GM18520 (cell line): ENCODE measurements around the gene ZDHHC21.
"Not testable (repeated sequence)": the region's sequence is repeated elsewhere in the genome, so short reads cannot be mapped to it uniquely, and the experiment has no call there.

Experiments
- ATAC-seq: cut with Tn5 transposase; IDR thresholded peaks from one replicate; pipeline ENCODE4 v1.9.1; 2021; ENCODE audit not compliant: unreplicated experiment

The ZDHHC21 gene

DNA sequence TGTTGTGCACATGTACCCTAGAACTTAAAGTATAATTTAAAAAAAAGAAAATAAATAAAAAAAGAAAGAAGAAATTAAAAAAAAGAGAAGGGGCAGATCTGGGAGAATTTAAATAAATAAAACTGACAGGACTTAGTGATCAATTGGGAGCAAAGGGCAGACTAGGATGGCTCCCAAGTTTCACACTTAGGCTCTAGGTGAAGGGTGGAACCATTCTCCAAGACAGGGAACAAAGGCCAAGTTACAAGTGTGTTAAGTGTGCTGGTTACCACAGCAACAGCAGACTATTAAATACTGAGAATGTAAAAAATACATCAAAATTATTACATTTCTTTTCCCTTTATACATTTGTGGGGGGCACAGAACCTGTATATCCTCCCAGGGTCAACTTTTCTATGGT lies 7.1 kb downstream of the ZDHHC21 start:
- ATAC-seq, result no peak

DNA sequence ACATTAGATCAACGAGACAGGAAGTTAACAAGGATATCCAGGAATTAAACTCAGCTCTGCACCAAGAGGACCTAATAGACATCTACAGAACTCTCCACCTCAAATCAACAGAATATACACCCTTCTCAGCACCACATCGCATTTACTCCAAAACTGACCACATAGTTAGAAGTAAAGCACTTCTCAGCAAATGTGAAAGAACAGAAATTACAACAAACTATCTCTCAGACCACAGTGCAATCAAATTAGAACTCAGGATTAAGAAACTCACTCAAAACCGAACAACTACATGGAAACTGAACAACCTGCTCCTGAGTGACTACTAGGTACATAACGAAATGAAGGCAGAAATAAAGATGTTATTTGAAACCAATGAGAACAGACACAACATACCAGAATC lies 10.6 kb downstream of the ZDHHC21 start:
- not testable (repeated sequence) for ATAC-seq

DNA sequence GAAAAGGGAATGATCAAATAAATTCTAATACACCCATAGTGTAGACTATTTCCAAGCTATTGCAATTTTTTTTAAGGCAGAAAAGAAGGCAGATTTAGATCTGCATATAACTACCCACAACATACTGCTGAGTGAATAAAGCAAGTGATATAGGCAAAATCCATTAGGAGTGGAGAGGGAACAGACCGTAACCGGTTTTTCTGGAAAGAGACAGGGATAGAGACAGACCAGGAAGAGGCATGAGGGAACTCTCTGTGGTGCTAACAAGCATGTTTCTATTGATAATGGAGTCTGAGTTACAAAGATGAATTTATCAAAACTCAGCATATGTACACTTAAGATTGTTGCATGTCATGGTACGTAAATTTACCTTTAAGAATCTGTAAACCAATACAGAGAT lies 14.5 kb downstream of the ZDHHC21 start:
- no peak for ATAC-seq

DNA sequence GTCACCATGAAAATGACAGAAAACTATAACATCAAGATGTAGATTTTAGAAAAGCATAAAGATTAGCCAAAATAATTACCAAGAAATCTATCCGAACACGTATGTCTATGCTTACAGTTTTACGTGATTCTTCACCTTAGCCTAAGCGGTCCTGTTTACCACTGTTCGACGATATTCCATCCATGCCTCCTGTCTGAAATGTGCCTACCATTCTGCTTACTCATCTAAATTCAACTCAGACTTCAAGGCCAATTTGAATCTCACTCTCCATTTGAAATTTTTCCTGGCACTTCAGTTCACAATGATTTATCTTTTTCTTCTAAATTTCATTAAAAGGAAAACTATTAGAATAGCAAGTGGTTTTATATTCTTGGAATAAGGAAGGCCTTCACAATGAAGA lies 15.4 kb downstream of the ZDHHC21 start:
- ATAC-seq, result no peak

DNA sequence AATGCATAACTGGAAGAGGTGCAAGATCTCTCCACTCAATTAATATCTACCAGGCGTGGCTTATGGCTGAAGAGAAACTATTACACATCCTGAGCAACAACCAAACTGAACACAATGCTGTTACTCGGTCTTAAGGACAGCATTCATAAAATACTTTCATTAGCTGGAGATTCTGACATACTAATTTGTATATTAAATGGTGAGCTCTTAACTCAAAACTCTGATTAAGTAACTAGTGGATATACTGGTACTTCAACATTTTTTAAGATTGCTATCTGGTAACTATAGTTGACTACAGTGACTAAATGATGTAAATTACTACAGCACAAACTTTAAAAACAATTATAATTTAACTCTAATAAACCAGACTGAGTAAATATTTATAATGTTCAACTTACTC lies 15.8 kb downstream of the ZDHHC21 start:
- ATAC-seq, result no peak

DNA sequence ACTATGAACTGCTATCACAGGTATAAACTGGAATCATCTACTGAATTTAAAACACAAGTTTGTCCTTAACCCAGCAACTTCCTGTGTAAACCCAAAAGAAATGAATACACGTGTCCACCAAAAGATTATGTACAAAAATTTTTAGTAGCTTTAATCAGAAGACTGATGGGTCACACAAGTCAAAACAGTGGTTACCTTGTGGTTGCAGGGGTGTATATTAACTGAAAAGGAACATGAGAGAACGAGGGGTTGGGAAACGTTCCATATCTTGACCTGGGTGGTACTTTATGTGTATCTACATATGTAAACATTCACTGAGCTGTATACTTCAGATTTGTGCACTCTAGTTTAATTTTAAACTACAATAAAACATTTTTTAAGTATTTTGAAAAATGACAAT lies 18.6 kb downstream of the ZDHHC21 start:
- no peak for ATAC-seq

DNA sequence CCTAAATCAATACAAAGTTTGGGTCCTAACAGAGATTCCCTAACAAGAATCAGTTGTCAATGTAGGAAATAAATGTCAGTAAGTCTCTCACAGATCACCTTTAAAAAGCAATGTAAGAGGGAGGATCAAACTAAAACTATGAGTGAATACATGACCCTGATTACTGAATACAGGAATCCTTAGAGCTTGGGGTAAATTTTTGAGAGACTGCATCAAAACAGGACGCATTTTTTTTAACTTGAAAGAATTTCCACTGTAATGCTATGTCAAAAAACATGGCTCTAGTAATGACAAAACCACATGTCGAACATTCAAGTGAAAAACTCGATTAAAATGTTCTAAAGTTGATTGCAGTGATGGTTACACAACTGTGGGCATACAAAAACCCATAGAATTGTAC lies 21.9 kb downstream of the ZDHHC21 start:
- no peak for ATAC-seq

DNA sequence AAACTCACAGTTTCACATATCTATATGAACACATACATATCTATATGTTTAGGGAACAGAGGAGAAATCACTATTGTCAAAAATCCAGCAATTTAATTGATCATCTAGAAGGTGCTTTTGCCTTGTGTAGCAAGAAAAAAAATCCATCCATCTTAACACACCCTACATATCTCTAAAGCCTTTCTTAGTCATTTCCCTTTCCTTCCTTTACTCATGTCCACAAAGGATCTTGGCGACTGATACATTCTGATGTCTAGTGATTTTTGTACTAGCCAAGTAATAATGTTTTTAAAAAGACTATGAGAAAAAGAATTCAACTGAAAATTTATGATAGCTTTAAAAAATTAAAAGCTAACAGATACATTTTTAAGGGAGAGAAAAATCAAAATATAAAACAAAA lies 22.5 kb downstream of the ZDHHC21 start:
- ATAC-seq, result no peak

DNA sequence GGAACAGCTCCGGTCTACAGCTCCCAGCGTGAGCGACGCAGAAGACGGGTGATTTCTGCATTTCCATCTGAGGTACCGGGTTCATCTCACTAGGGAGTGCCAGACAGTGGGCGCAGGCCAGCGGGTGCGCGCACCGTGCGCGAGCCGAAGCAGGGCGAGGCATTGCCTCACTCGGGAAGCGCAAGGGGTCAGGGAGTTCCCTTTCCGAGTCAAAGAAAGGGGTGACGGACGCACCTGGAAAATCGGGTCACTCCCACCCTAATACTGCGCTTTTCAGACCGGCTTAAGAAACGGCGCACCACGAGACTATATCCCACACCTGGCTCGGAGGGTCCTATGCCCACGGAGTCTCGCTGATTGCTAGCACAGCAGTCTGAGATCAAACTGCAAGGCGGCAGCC lies 29.2 kb downstream of the ZDHHC21 start:
- not testable (repeated sequence) for ATAC-seq

DNA sequence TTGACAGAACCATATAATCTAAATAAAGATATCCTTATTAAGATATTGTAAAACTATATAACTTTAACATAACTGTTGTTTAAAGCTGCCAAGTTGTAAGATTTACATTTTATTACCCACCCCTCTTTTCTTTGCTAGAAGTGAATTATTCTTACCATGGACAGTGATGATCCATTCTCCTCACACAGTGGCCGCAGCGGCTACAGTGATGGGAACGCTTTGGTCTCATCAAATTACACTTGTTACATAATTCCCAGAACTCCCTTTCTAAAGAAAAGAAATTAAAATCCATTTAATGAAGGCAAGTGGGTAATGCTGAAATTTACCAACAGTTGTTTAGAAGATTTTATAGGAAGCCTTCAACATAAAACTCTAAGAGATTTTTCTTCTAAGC lies 31.2 kb downstream of the ZDHHC21 start:
- ATAC-seq, result no peak

DNA sequence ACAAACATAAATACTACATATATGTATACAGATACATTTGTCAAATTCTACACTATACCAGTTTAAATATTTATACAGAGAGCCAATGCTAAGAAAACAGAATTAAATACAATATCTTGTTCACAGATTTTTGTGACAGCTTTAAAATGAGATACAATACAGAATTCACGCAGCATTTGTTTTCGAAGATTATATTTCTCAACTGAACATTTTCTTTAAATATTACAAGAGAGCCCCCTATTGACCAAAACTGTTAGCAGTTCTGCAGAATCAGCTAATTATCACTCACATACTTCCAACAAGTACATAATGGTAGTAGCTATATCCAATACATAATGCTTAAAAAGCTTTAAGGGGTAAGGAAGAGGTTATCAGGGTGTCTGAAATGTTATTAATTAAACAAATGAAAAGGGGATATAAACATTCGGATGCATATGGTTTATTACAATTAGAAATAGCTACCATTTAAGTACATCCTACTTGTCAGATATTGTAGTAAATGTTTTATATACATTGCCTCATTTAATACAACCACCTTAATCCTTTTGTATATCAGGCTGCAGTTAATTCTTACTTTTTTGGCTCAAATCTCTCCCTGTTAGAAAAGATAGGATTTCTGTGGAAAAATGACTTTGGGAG lies 31.7 kb downstream of the ZDHHC21 start:
- ATAC-seq, result no peak

DNA sequence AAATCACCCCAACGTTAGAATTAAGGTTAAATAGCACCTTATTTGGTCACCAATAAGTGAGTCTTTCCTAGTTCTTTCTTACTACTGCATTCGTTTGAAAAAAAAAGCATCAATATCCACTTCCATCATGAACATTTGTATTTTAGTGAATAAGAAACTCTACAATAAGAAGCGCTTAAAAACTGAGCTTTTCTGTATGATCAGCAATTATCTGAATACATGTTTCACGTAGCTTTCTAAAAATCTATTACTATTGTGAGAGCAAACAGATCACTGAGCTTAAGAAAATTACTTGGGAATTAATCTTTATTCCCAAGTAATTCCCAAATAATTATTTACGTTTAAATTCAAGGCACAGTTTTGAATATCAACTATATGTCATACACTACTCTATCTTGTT lies 32.5 kb downstream of the ZDHHC21 start:
- ATAC-seq, result no peak

DNA sequence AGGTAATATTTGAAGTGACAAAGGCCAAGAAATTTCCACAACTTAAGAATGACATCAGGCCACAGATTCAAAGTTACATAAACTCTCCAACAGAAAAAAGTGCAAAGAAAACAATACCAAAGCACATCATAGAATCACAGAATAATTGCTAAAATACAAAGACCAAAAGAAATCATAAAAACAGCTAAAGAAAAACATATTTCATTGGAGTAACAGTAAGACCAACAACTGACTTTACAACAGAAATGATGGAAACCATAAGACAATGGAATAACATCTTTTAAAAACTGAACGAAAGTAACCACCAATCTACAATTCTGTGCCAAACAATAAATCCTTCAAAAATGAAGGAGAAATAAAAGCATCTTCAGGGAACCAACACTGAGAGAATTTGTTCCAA lies 38.3 kb downstream of the ZDHHC21 start:
- no peak for ATAC-seq

DNA sequence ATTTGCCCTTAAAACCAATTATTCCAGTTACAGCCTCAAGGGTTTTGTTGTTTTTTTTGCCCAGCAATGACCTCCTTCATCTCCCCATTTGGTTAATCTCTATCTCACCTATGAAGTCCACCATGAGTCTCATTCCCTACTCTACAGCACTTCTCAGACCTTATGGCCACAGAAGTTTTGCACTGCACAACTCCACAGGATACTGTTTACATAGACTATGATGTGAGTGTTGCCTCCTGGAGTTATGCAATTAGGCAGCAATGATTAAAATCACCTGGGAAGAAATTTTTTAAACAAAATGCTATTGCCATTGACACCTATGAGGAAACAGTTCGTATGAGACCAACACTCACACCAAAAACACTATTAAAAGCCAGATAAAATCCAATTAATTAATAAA lies 39.7 kb downstream of the ZDHHC21 start:
- no peak for ATAC-seq

DNA sequence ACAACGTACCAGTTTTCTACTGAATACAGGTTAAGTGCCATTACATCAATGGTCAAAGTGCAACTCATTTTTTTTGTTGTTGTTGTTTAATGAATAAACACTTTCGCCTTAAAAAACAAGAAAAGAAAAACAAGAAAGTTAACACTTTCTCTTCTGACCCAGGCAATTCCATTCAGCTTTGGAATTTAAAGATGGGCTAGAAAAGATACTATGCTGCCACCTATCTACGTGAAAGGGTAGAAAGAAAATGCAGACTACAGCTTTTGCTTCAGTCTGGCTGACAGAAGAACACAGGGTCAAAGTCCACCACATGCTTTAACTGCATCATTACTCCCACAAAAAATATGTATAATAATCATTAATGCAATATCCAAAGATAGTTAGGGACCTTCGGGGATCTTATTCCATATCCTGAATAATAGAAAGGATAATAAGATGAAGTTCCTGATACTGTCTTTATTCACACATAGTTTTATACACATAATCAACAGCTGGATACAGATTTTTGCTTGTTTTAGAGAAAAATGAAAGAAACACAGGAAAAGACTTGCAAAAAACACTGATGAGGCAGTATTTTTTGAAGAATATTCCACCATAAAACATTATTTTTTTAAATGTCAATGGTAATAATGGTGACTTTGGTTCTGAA lies 40.4 kb downstream of the ZDHHC21 start:
- ATAC-seq, result no peak

DNA sequence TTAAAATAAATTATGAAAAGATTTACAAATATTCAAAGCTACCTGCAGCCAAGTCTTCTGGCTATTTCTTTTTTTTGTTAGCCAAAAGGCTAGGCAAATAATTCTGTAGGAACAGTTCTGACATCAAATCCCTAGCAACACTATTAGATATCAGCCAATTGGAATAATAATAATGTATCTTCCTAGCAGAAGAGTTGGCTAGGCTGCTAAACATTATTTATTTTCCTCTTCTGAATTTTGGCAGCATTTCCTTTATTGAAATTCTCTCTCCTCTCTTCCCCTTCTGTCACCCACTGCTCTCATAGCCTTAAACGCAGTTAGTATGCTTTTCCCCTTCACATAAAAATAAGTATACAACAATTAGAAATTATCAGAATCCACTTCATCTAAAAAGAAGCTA lies 42.6 kb downstream of the ZDHHC21 start:
- ATAC-seq, result no peak

DNA sequence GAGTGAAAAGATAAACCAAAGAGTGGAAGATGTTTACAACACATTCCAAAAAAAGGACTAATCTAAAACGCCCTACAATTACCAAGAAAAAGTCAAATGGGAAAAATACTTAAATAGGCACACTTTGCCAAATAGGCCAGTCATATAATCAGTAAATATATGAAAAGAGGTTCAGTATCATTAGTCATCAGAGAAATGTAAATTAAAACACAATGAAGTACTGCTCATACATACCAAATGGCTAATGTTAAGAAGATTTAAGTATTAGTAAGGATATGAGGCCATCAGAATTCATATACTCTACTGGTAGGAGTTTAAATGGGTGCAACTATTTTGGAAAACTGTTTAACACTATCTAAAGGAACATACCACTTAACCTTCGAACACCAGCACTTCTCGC lies 47.6 kb downstream of the ZDHHC21 start:
- no peak for ATAC-seq

DNA sequence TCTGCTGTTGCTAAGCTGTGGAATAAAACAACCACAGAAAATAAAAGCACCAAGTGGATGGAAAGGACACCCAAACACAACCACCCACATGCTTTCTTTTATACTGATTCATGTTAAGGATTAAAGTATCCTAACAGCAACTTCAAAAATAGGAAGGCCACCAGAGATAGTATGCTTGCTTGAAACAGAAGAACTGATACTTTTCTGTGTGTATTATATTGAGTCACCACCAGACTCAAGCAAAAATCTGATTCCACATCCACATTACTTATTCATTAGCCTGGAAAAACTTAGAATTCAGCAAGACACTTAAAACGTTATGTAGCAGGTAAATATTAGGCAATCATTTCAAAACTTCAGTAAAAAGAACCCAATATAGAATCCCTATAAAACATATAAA lies 52.3 kb downstream of the ZDHHC21 start:
- ATAC-seq, result no peak

DNA sequence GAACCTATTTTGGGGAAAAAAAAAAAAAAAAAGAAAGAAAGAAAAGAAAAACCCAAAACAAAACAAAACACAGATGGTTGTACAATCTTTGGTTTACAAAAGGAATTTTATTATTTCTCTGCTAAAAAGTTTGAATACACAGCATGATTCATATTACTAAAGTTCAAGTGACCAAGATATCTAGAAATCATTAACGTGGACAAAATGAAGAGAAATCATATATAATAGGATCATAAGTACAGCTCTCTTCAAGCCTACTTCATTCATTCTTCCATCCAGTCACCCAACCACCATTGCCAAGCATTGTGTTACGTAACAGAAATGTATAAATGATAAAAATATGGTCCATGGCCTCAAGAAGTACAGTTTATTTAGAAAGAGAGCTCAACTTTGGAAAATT lies 52.9 kb downstream of the ZDHHC21 start:
- no peak for ATAC-seq

DNA sequence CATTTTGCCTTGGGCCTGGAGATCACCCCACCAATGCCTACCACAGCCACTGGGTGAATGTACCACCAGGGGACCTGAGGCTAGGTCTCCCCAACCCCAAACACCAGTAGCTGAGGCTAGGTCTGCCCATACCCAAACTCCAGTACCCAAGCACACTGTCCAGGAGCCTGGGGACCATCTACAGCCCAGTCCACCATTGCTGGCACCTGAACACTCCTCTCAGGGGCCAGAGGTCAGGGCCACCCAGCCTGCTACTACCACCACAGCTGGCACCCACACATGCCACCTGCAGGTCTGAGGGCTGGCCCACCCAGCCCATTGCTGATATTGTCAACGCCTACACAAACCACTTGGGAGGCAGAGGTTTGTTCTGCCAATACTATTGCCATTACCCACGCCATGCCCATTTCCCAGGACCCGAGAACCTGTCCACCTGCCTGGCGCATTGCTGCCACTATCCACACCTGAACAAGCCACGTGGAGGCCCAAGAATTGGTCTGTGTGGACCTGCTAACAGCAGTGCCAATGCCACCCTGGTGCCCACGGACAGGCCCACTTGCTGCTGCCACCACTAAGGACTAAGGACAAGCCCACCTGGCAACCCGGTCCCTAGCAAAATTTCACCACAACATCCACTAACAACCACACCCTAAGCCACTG lies 59.2 kb downstream of the ZDHHC21 start:
- ATAC-seq, result no peak

DNA sequence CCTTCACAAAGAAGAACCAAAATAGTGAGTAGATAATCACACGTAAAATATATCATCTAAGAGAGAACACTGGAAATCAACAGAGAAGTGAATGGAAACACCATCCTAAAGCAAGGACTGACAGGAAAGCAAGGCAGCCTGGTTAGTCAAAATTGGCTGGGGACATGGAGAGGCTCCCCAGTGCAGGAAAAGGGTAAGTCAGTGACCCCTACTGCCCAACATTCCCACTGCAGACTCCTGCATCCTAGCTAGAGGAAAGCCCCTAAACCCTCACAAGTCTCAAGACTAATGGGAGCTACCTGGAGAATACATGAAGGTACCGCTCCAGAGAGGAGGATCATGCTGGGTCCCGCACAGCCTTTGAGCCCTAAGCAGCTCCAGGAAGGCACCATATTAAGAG lies 60.1 kb downstream of the ZDHHC21 start:
- ATAC-seq, result no peak

DNA sequence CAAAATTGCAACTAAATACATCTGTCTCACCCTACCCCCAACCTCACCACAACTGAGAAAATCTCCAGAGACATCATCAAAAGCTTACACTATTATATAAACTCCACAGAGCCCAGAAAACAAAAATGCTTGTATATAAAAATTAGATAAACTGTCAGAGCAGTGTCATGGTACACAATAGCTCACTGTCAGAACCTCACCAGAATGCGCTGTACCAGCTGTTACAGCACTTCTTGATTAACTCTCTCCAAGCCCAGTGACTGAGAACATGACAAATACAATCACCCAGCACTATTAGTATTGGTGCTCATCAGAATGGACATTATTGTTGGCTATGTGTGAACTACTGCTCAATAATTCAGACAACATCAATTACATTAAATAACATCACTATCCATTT lies 65.7 kb downstream of the ZDHHC21 start:
- no peak for ATAC-seq
